H9 (cell line): ENCODE measurements around the gene MLST8. TPM values are rescaled to one million over a fixed set of nuclear protein-coding genes. Genes with fewer than 3 reads are reported as not detected.

Experiments
- DNase-seq: peaks from one replicate; pipeline ENCODE4 v3.0.0-alpha.2; 2017
- H2AFZ ChIP-seq: one replicate; pipeline ENCODE4 v1.6.1; 2013; ENCODE audit warnings: mild to moderate bottlenecking, low read length, control low read depth, moderate library complexity
- H2AK5ac ChIP-seq: 2 replicates; pipeline ENCODE4 v1.6.1; 2013; ENCODE audit warnings: low read length, control low read depth, mixed read lengths; ENCODE audit not compliant: insufficient read length
- H2BK120ac ChIP-seq: one replicate; pipeline ENCODE4 v1.6.1; 2013; ENCODE audit warnings: low read depth, mild to moderate bottlenecking, low read length, control low read depth, inconsistent platforms; ENCODE audit not compliant: poor library complexity, severe bottlenecking
- H2BK12ac ChIP-seq: 2 replicates; pipeline ENCODE4 v1.6.1; 2013; ENCODE audit warnings: low read length, control low read depth, mixed read lengths, low read depth; ENCODE audit not compliant: insufficient read length
- H2BK15ac ChIP-seq: 2 replicates; pipeline ENCODE4 v1.6.1; 2013; ENCODE audit warnings: low read depth, low read length, control low read depth
- H2BK20ac ChIP-seq: one replicate; pipeline ENCODE4 v1.6.1; 2013; ENCODE audit warnings: low read depth, mild to moderate bottlenecking, low read length, control low read depth, inconsistent platforms; ENCODE audit not compliant: poor library complexity, severe bottlenecking
- H2BK5ac ChIP-seq: 2 replicates; pipeline ENCODE4 v1.6.1; 2013; ENCODE audit warnings: low read length, control low read depth, mixed read lengths; ENCODE audit not compliant: insufficient read length
- H3K14ac ChIP-seq: 2 replicates; pipeline ENCODE4 v1.6.1; 2013; ENCODE audit warnings: low read length, control low read depth; ENCODE audit not compliant: insufficient read depth
- H3K18ac ChIP-seq: 2 replicates; pipeline ENCODE4 v1.6.1; 2013; ENCODE audit warnings: low read depth, mild to moderate bottlenecking, mixed read lengths, low read length, control low read depth; ENCODE audit not compliant: insufficient read length
- H3K23ac ChIP-seq: 2 replicates; pipeline ENCODE4 v1.6.1; 2013; ENCODE audit warnings: low read length, control low read depth, mixed read lengths, low read depth; ENCODE audit not compliant: insufficient read length
- H3K23me2 ChIP-seq: 2 replicates; pipeline ENCODE4 v1.6.1; 2013; ENCODE audit warnings: low read depth, mild to moderate bottlenecking, mixed read lengths, low read length, control low read depth; ENCODE audit not compliant: insufficient read length, poor library complexity, severe bottlenecking
- H3K27ac ChIP-seq: 2 replicates; pipeline ENCODE4 v1.5.1; 2013; ENCODE audit warnings: low read length, control low read depth, mixed read lengths, low read depth; ENCODE audit not compliant: insufficient read length
- H3K27me3 ChIP-seq: 2 replicates; pipeline ENCODE4 v1.6.1; 2013; ENCODE audit warnings: low read length, control low read depth, inconsistent platforms; ENCODE audit not compliant: insufficient read depth
- H3K4ac ChIP-seq: 2 replicates; pipeline ENCODE4 v1.6.1; 2013; ENCODE audit warnings: low read depth, mild to moderate bottlenecking, control low read depth, inconsistent platforms, low read length, moderate library complexity
- H3K4me1 ChIP-seq: 2 replicates; pipeline ENCODE4 v1.6.1; 2013; ENCODE audit warnings: low read length, control low read depth, inconsistent platforms; ENCODE audit not compliant: insufficient read depth
- H3K4me2 ChIP-seq: 2 replicates; pipeline ENCODE4 v1.6.1; 2013; ENCODE audit warnings: low read length, control low read depth, mixed read lengths; ENCODE audit not compliant: insufficient read length, insufficient read depth
- H3K56ac ChIP-seq: 2 replicates; pipeline ENCODE4 v1.6.1; 2013; ENCODE audit warnings: low read depth, mild to moderate bottlenecking, mixed read lengths, low read length, control low read depth; ENCODE audit not compliant: insufficient read length
- H3K79me1 ChIP-seq: 2 replicates; pipeline ENCODE4 v1.6.1; 2013; ENCODE audit warnings: low read depth, mild to moderate bottlenecking, moderate library complexity, low read length, control low read depth, inconsistent platforms; ENCODE audit not compliant: insufficient read depth, poor library complexity, severe bottlenecking
- H3K79me2 ChIP-seq: 2 replicates; pipeline ENCODE4 v1.6.1; 2013; ENCODE audit warnings: low read length, control low read depth, inconsistent platforms; ENCODE audit not compliant: insufficient read depth
- H3K9ac ChIP-seq: 2 replicates; pipeline ENCODE4 v1.6.1; 2013; ENCODE audit warnings: low read length, control low read depth, mixed read lengths; ENCODE audit not compliant: insufficient read length; ENCODE audit errors: extremely low read depth
- H3K9me3 ChIP-seq: one replicate; pipeline ENCODE4 v1.6.1; 2013; ENCODE audit warnings: low read depth, low read length, inconsistent platforms; ENCODE audit not compliant: control insufficient read depth
- H3T11ph ChIP-seq: one replicate; pipeline ENCODE4 v1.6.1; 2013; ENCODE audit warnings: mild to moderate bottlenecking, low read length, control low read depth, inconsistent platforms
- H4K20me1 ChIP-seq: one replicate; pipeline ENCODE4 v1.6.1; 2013; ENCODE audit not compliant: control insufficient read depth, insufficient read length, insufficient read depth
- H4K5ac ChIP-seq: 2 replicates; pipeline ENCODE4 v1.6.1; 2013; ENCODE audit warnings: low read depth, mild to moderate bottlenecking, mixed read lengths, low read length, control low read depth; ENCODE audit not compliant: insufficient read length
- H4K8ac ChIP-seq: replicated peaks from 2 replicates; pipeline ENCODE4 v1.6.1; 2013; ENCODE audit warnings: low read length, control low read depth, mixed read lengths, low read depth; ENCODE audit not compliant: insufficient read length
- H4K91ac ChIP-seq: 2 replicates; pipeline ENCODE4 v1.6.1; 2013; ENCODE audit warnings: low read depth, mild to moderate bottlenecking, moderate library complexity, mixed read lengths, low read length, control low read depth; ENCODE audit not compliant: insufficient read length
- H3K27ac Mint-ChIP-seq, 3 experiments: 2 replicates in 2 of 3; 3 replicates in 1 of 3; pipeline ENCODE4 v1.8.0; 2020 to 2021; ENCODE audit warnings: mixed read lengths in 3 of 3, mild to moderate bottlenecking in 1 of 3, moderate library complexity in 1 of 3
- H3K27me3 Mint-ChIP-seq: 2 replicates; pipeline ENCODE4 v1.8.0; 2021; ENCODE audit warnings: low read depth, mild to moderate bottlenecking, moderate library complexity, mixed read lengths
- H3K36me3 Mint-ChIP-seq, 3 experiments: 2 replicates in 2 of 3; 3 replicates in 1 of 3; pipeline ENCODE4 v1.8.0; 2020 to 2021; ENCODE audit warnings: low read depth in 3 of 3, mixed read lengths in 3 of 3; ENCODE audit not compliant: insufficient read depth in 1 of 3
- H3K4me1 Mint-ChIP-seq, 2 experiments: 2 replicates each; pipeline ENCODE4 v1.8.0; 2020; ENCODE audit warnings: mixed read lengths in 2 of 2
- H3K4me3 Mint-ChIP-seq, 2 experiments: 2 replicates in 1 of 2; 3 replicates in 1 of 2; pipeline ENCODE4 v1.8.0; 2020 to 2021; ENCODE audit warnings: mild to moderate bottlenecking in 2 of 2, mixed read lengths in 2 of 2, moderate library complexity in 1 of 2
- H3K9me3 Mint-ChIP-seq, 2 experiments: 2 replicates in 1 of 2; 3 replicates in 1 of 2; pipeline ENCODE4 v1.8.0; 2020; ENCODE audit warnings: mild to moderate bottlenecking in 2 of 2, mixed read lengths in 2 of 2, moderate library complexity in 1 of 2
- CTCF ChIP-seq: fragments of 200-600 bp; sonication (generic); conservative IDR thresholded peaks from 3 replicates; pipeline ENCODE4 v1.8.0; 2021; ENCODE audit warnings: antibody characterized with exemption, mild to moderate bottlenecking
- WGBS: extraction: QIAGEN DNeasy Blood & Tissue Kit; methylation state at CpG from one replicate; pipeline ENCODE4 v1.1.7; 2013; ENCODE audit warnings: missing lambda C conversion rate, low lambda C conversion rate, mixed read lengths; ENCODE audit not compliant: insufficient read length; ENCODE audit errors: extremely low coverage; 5-methylcytosine and 5-hydroxymethylcytosine counted together
- total RNA-seq: library from RNA; stranded (reverse); gene quantifications from 2 replicates; pipeline ENCODE4 v1.2.1, GENCODE V29; 2021

The MLST8 gene
- total RNA-seq, 1 experiment from 2014 or later = 74.5 TPM

GRCh38 chr16:2180461-2180860 is 24.8 kb upstream of the MLST8 start:
- Histone ChIP-seq H3T11ph (no peak overlapping the region), H3K4ac (no peak overlapping the region), H2BK5ac (no peak overlapping the region), H3K18ac (no peak overlapping the region), H3K4me1 (no peaks in the 10 kb centered on the region), H3K14ac (no peak overlapping the region), H3K4me2 (no peak overlapping the region), H2AFZ (no peak overlapping the region), H2BK15ac (no peak overlapping the region), H4K91ac (no peak overlapping the region), H3K79me2 (no peaks in the 10 kb centered on the region), H2BK20ac (no peak overlapping the region), H3K27me3 (no peaks in the 10 kb centered on the region), H3K79me1 (no peaks in the 10 kb centered on the region), H3K56ac (no peak overlapping the region), H3K9me3 (no peaks in the 10 kb centered on the region), H3K9ac (no peak overlapping the region), H2BK12ac (no peak overlapping the region), H4K8ac (no peak overlapping the region), H3K27ac (no peak overlapping the region), H3K23ac (no peak overlapping the region), H4K5ac (no peak overlapping the region), H2AK5ac (no peak overlapping the region), H3K23me2 (peaks cover 4% of the 10 kb centered on the region), H4K20me1 (peaks cover 3% of the 10 kb centered on the region), H2BK120ac (no peak overlapping the region)
- Mint-ChIP-seq H3K9me3 (no peaks in the 10 kb centered on the region), H3K4me1 (peaks cover 3 to 7% of the 10 kb centered on the region in 2 experiments), H3K4me3 (no peak overlapping the region), H3K27me3 (no peaks in the 10 kb centered on the region), H3K36me3 (peaks cover 3 to 24% (median 22%) of the 10 kb centered on the region in 3 experiments), H3K27ac (no peak overlapping the region)
- WGBS = no CpG with 5 or more reads among the region's 43 CpGs
- TF ChIP-seq CTCF = no peak
- no peak for DNase-seq
